ENCODE measurements around the gene TPO. TPM values are rescaled to one million over a fixed set of nuclear protein-coding genes. Genes with fewer than 3 reads are reported as not detected.

Gene TPO
- total RNA-seq, 4 donors from 2014 or later = 0.70 to 46.2 (median 6.8) TPM

- Histone ChIP-seq H3K4me3 (no peak overlapping the region), H3K9me3 (no peaks in the 10 kb centered on the region), H3K4me1 (no peaks in the 10 kb centered on the region), H3K27ac (no peak overlapping the region), H3K27me3 (no peaks in the 10 kb centered on the region), H3K36me3 (no peaks in the 10 kb centered on the region)
- no peak for TF ChIP-seq POLR2A (IDR thresholded peaks at IDR 0.05)
- TF ChIP-seq CTCF (IDR thresholded peaks at IDR 0.05) = peak in 1 of 6 experiments; percentile 7
- peak in 2 of 3 donors; percentile 9 to 28 for DNase-seq
These were observed 140.5 kb downstream of the TPO start for GRCh38 chr2:1553671-1554295.

GRCh38 chr2:1556286-1556685, 143.0 kb downstream of the TPO start:
- TF ChIP-seq CTCF (IDR thresholded peaks at IDR 0.05) (no peak), POLR2A (IDR thresholded peaks at IDR 0.05) (no peak)
- no peak for DNase-seq
- no peaks in the 10 kb centered on the region for H3K27me3 ChIP-seq
- no peaks in the 10 kb centered on the region for H3K36me3 ChIP-seq
- H3K9me3 ChIP-seq = no peaks in the 10 kb centered on the region
- H3K4me3 ChIP-seq = no peak overlapping the region
- H3K4me1 ChIP-seq = no peaks in the 10 kb centered on the region
- H3K27ac ChIP-seq = no peak overlapping the region

GRCh38 chr2:1556776-1557466, 143.7 kb downstream of the TPO start:
- Histone ChIP-seq H3K36me3 (no peaks in the 10 kb centered on the region), H3K27ac (no peak overlapping the region), H3K9me3 (no peaks in the 10 kb centered on the region), H3K4me3 (no peak overlapping the region), H3K27me3 (no peaks in the 10 kb centered on the region), H3K4me1 (no peaks in the 10 kb centered on the region)
- TF ChIP-seq POLR2A (IDR thresholded peaks at IDR 0.05) (no peak), CTCF (IDR thresholded peaks at IDR 0.05) (no peak)
- no peak for DNase-seq

GRCh38 chr2:1557467-1557820, 144.2 kb downstream of the TPO start:
- TF ChIP-seq POLR2A (IDR thresholded peaks at IDR 0.05) = no peak
- TF ChIP-seq CTCF (IDR thresholded peaks at IDR 0.05) = no peak
- Histone ChIP-seq H3K27ac (no peak overlapping the region), H3K4me1 (no peaks in the 10 kb centered on the region), H3K36me3 (no peaks in the 10 kb centered on the region), H3K4me3 (no peak overlapping the region), H3K27me3 (no peaks in the 10 kb centered on the region), H3K9me3 (no peaks in the 10 kb centered on the region)
- no peak for DNase-seq

GRCh38 chr2:1559589-1560175, 146.4 kb downstream of the TPO start:
- H3K4me3 ChIP-seq = no peak overlapping the region
- DNase-seq = no peak
- H3K27ac ChIP-seq = no peak overlapping the region
- H3K9me3 ChIP-seq = no peaks in the 10 kb centered on the region
- no peak for TF ChIP-seq POLR2A (IDR thresholded peaks at IDR 0.05)
- TF ChIP-seq CTCF (IDR thresholded peaks at IDR 0.05) = no peak
- no peaks in the 10 kb centered on the region for H3K27me3 ChIP-seq
- no peaks in the 10 kb centered on the region for H3K36me3 ChIP-seq
- no peaks in the 10 kb centered on the region for H3K4me1 ChIP-seq

Data from Peyer's patch (tissue), 4 donors.